Peyer's patch (tissue), 4 donors: Measurements from ENCODE around the gene PTGER2. TPM values are rescaled to one million over a fixed set of nuclear protein-coding genes. Genes with fewer than 3 reads are reported as not detected.

Source experiments
- DNase-seq, 3 donors: peaks; one replicate each; pipeline ENCODE4 v3.0.0-alpha.2; 2017 to 2019
- H3K27ac ChIP-seq, 4 donors: fragments of 200-600 bp; sonication (generic); one replicate each; pipeline ENCODE4 v1.5.1; 2016 to 2019
- H3K27me3 ChIP-seq, 2 donors: fragments of 200-600 bp; sonication (generic); one replicate each; pipeline ENCODE4 v1.5.1; 2019
- H3K36me3 ChIP-seq, 3 donors: fragments of 200-600 bp; sonication (generic); one replicate each; pipeline ENCODE4 v1.5.1; 2016 to 2019
- H3K4me1 ChIP-seq, 4 donors: fragments of 200-600 bp; sonication (generic); one replicate each; pipeline ENCODE4 v1.5.1; 2016 to 2019
- H3K4me3 ChIP-seq, 4 donors: fragments of 200-600 bp; sonication (generic); 1 replicate in 3 of 4; 2 replicates in 1 of 4; pipeline ENCODE4 v1.5.1; 2016 to 2019; ENCODE audit warnings: mild to moderate bottlenecking in 1 of 4
- H3K9me3 ChIP-seq, 4 donors: fragments of 200-600 bp; sonication (generic); one replicate each; pipeline ENCODE4 v1.5.1; 2016 to 2019; ENCODE audit warnings: mild to moderate bottlenecking in 1 of 4
- POLR2A ChIP-seq, 2 donors: fragments of 450-650 bp; IDR thresholded peaks; one replicate each; pipeline ENCODE4 v1.5.1; 2017; ENCODE audit warnings: antibody characterized with exemption in 2 of 2, mild to moderate bottlenecking in 2 of 2, moderate library complexity in 2 of 2
- total RNA-seq, 4 donors: library from RNA; depleted of rRNA; stranded (reverse); fragments of >200 nt; gene quantifications; one replicate each; pipeline ENCODE4 v1.1.0, GENCODE V29; 2016
- TF ChIP-seq, protein P1 (sequence below), 6 experiments: fragments of 450-650 bp in 4 of 6; fragments of 200-600 bp in 2 of 6; sonication (generic) in 1 of 6; IDR thresholded peaks; one replicate each; pipeline ENCODE4 v1.5.1; 2017 to 2019; ENCODE audit warnings: antibody characterized with exemption in 6 of 6, mild to moderate bottlenecking in 3 of 6, moderate library complexity in 1 of 6

PTGER2 gene
- total RNA-seq, 4 donors from 2014 or later = 2.7 to 6.4 (median 4.9) TPM

- Histone ChIP-seq H3K27me3 (no peaks in the 10 kb centered on the region), H3K4me3 (peak overlapping the region; percentile 38 to 64 (median 48)), H3K36me3 (no peaks in the 10 kb centered on the region), H3K9me3 (no peaks in the 10 kb centered on the region), H3K27ac (peak overlapping the region in 1 of 4 donors; percentile 38), H3K4me1 (peaks cover 0 to 26% (median 5%) of the 10 kb centered on the region in 4 donors)
- peak in 1 of 3 donors; percentile 50 for DNase-seq
- TF ChIP-seq, protein P1, sequence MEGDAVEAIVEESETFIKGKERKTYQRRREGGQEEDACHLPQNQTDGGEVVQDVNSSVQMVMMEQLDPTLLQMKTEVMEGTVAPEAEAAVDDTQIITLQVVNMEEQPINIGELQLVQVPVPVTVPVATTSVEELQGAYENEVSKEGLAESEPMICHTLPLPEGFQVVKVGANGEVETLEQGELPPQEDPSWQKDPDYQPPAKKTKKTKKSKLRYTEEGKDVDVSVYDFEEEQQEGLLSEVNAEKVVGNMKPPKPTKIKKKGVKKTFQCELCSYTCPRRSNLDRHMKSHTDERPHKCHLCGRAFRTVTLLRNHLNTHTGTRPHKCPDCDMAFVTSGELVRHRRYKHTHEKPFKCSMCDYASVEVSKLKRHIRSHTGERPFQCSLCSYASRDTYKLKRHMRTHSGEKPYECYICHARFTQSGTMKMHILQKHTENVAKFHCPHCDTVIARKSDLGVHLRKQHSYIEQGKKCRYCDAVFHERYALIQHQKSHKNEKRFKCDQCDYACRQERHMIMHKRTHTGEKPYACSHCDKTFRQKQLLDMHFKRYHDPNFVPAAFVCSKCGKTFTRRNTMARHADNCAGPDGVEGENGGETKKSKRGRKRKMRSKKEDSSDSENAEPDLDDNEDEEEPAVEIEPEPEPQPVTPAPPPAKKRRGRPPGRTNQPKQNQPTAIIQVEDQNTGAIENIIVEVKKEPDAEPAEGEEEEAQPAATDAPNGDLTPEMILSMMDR (IDR thresholded peaks at IDR 0.05) = no peak
- TF ChIP-seq POLR2A (IDR thresholded peaks at IDR 0.05) = no peak
Measured at GRCh38 chr14:52268279-52269061, 45.6 kb upstream of the PTGER2 start.

- no peaks in the 10 kb centered on the region for H3K36me3 ChIP-seq
- H3K9me3 ChIP-seq = no peaks in the 10 kb centered on the region
- peak overlapping the region; percentile 38 to 64 (median 48) for H3K4me3 ChIP-seq
- no peaks in the 10 kb centered on the region for H3K27me3 ChIP-seq
- H3K27ac ChIP-seq = peak overlapping the region in 1 of 4 donors; percentile 31
- DNase-seq = no peak
- peaks cover 0 to 26% (median 5%) of the 10 kb centered on the region in 4 donors for H3K4me1 ChIP-seq
- no peak for TF ChIP-seq POLR2A (IDR thresholded peaks at IDR 0.05)
- TF ChIP-seq, protein P1 (IDR thresholded peaks at IDR 0.05) = no peak
Measured at GRCh38 chr14:52269100-52269499, 45.0 kb upstream of the PTGER2 start.

GRCh38 chr14:52269982-52270381 lies 44.1 kb upstream of the PTGER2 start:
- peak overlapping the region in 1 of 4 donors; percentile 64 for H3K4me3 ChIP-seq
- no peaks in the 10 kb centered on the region for H3K9me3 ChIP-seq
- no peak overlapping the region for H3K27ac ChIP-seq
- no peaks in the 10 kb centered on the region for H3K36me3 ChIP-seq
- no peaks in the 10 kb centered on the region for H3K27me3 ChIP-seq
- H3K4me1 ChIP-seq = peaks cover 0 to 26% (median 5%) of the 10 kb centered on the region in 4 donors
- DNase-seq = no peak
- TF ChIP-seq, protein P1 (IDR thresholded peaks at IDR 0.05) = no peak
- no peak for TF ChIP-seq POLR2A (IDR thresholded peaks at IDR 0.05)

DNA sequence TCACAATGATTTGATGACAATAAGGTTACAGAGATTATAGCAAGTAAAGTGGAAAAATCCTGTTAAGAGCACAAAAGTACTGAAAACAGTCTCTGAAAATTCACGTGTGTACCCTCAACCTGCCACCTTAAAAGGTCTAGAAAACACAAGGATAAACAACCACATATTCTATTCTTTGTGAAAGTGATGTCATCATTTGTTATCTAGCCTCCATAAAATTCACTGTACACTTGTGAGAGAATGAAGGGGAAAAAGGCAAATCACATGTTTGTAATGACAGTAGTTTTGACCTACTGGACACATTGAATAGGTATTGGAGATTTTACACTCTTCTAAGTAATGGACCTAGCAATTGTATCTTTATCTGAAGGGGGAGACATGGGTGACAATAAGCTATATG lies 42.6 kb upstream of the PTGER2 start:
- TF ChIP-seq, protein P1 (IDR thresholded peaks at IDR 0.05) = no peak
- TF ChIP-seq POLR2A (IDR thresholded peaks at IDR 0.05) = no peak
- Histone ChIP-seq H3K4me1 (peaks cover 0 to 26% (median 5%) of the 10 kb centered on the region in 4 donors), H3K27ac (no peak overlapping the region), H3K27me3 (no peaks in the 10 kb centered on the region), H3K36me3 (no peaks in the 10 kb centered on the region), H3K9me3 (no peaks in the 10 kb centered on the region), H3K4me3 (no peak overlapping the region)
- no peak for DNase-seq

DNA sequence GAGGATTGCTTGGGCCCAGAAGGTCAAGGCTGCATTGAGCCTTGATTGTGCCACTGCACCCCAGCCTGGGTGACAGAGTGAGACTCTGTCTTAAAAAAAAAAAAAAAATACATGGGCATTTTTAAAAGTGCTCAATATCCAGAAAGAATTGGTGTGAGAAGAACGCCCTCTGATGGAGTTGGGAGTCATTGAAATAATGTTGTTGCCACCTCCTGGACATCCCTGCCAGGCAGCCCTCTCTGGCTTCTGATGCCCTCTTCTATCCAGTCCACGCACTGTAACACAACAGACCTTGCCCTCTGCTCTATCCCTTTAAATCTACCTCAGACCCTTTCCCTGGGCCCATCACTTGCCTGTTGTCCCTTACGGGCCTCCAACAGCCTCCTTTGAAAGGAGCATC lies 41.7 kb upstream of the PTGER2 start:
- H3K4me3 ChIP-seq = no peak overlapping the region
- peak in 1 of 3 donors; percentile 55 for DNase-seq

More for the DNA sequence above, 41.7 kb upstream of the PTGER2 start:
- no peaks in the 10 kb centered on the region for H3K9me3 ChIP-seq
- peaks cover 0 to 20% (median 5%) of the 10 kb centered on the region in 4 donors for H3K4me1 ChIP-seq
- no peaks in the 10 kb centered on the region for H3K27me3 ChIP-seq
- TF ChIP-seq, protein P1 (IDR thresholded peaks at IDR 0.05) = peak in 4 of 6 experiments; percentile 26 to 62 (median 48)
- TF ChIP-seq POLR2A (IDR thresholded peaks at IDR 0.05) = no peak
- H3K27ac ChIP-seq = no peak overlapping the region
- H3K36me3 ChIP-seq = no peaks in the 10 kb centered on the region
